Dendritic cell treated with granulocyte-macrophage colony-stimulating factor and Interleukin-4, amounts not matched to agents 40 ng/mL and 50 ng/mL, for 4 days (primary cell): ENCODE measurements around the gene IL9.
A peak's percentile ranks its signal among the peaks of the same experiment; 100 is the strongest.

Experiments
- H3K27ac Mint-ChIP-seq: one replicate; pipeline ENCODE4 v1.8.0; 2022; ENCODE audit warnings: mild to moderate bottlenecking, mixed read lengths
- H3K27me3 Mint-ChIP-seq: one replicate; pipeline ENCODE4 v1.8.0; 2022; ENCODE audit warnings: mild to moderate bottlenecking, mixed read lengths
- H3K36me3 Mint-ChIP-seq: one replicate; pipeline ENCODE4 v1.8.0; 2022; ENCODE audit warnings: low read depth, mixed read lengths
- H3K4me1 Mint-ChIP-seq: one replicate; pipeline ENCODE4 v1.8.0; 2022; ENCODE audit warnings: low read depth, mixed read lengths
- H3K4me3 Mint-ChIP-seq: one replicate; pipeline ENCODE4 v1.8.0; 2022; ENCODE audit warnings: mild to moderate bottlenecking, moderate library complexity, mixed read lengths
- H3K9me3 Mint-ChIP-seq: one replicate; pipeline ENCODE4 v1.8.0; 2022; ENCODE audit warnings: mixed read lengths
- intact Hi-C: fragments of 100-400 bp; cut with micrococcal nuclease; formaldehyde crosslinking; loops from one replicate; pipeline ENCODE4 v1.15.0; 2022

The IL9 gene

GRCh38 chr5:135895474-135896006 is at the start of gene IL9:
Gene IL9, minus strand, starts transcription at chr5:135895841. Its CDS starts 25 bp downstream, at chr5:135895816.
- H3K9me3 Mint-ChIP-seq = no peaks in the 10 kb centered on the region
- peaks cover 10% of the 10 kb centered on the region for H3K36me3 Mint-ChIP-seq
- no peaks in the 10 kb centered on the region for H3K4me1 Mint-ChIP-seq
- H3K4me3 Mint-ChIP-seq = no peak within 1 kb of the TSS
- intact Hi-C loops = no loop called here
- H3K27ac Mint-ChIP-seq = peak within 1 kb of the TSS; percentile 1
- peaks cover 49% of the 10 kb centered on the region for H3K27me3 Mint-ChIP-seq

- no peak overlapping the region for H3K27ac Mint-ChIP-seq
- no peaks in the 10 kb centered on the region for H3K9me3 Mint-ChIP-seq
- intact Hi-C loops = loop anchor here (1.0 to 5.0 kb wide), 3 partner anchors 117 to 227 kb away; no protein-coding TSS in a partner anchor
- peaks cover 7% of the 10 kb centered on the region for H3K4me1 Mint-ChIP-seq
- peaks cover 27% of the 10 kb centered on the region for H3K27me3 Mint-ChIP-seq
- H3K4me3 Mint-ChIP-seq = no peak overlapping the region
- H3K36me3 Mint-ChIP-seq = no peaks in the 10 kb centered on the region
These were observed 49.4 kb upstream of the IL9 start for GRCh38 chr5:135944967-135945560.

GRCh38 chr5:135944564-135944963 is 48.9 kb upstream of the IL9 start:
- H3K36me3 Mint-ChIP-seq = no peaks in the 10 kb centered on the region
- peaks cover 29% of the 10 kb centered on the region for H3K27me3 Mint-ChIP-seq
- H3K9me3 Mint-ChIP-seq = no peaks in the 10 kb centered on the region
- peaks cover 7% of the 10 kb centered on the region for H3K4me1 Mint-ChIP-seq
- intact Hi-C loops = loop anchor here (5.0 kb wide), 1 partner anchor 228 kb away; no protein-coding TSS in a partner anchor
- no peak overlapping the region for H3K4me3 Mint-ChIP-seq
- H3K27ac Mint-ChIP-seq = no peak overlapping the region

GRCh38 chr5:135942202-135942771 is 46.6 kb upstream of the IL9 start:
- peaks cover 7% of the 10 kb centered on the region for H3K4me1 Mint-ChIP-seq
- H3K27ac Mint-ChIP-seq = no peak overlapping the region
- intact Hi-C loops = loop anchor here (5.0 kb wide), 1 partner anchor 230 kb away; no protein-coding TSS in a partner anchor
- no peak overlapping the region for H3K4me3 Mint-ChIP-seq
- no peaks in the 10 kb centered on the region for H3K36me3 Mint-ChIP-seq
- peaks cover 30% of the 10 kb centered on the region for H3K27me3 Mint-ChIP-seq
- H3K9me3 Mint-ChIP-seq = no peaks in the 10 kb centered on the region

GRCh38 chr5:135941711-135942110 is 46.1 kb upstream of the IL9 start:
- H3K27me3 Mint-ChIP-seq = peaks cover 30% of the 10 kb centered on the region
- intact Hi-C loops = loop anchor here (5.0 kb wide), 1 partner anchor 231 kb away; no protein-coding TSS in a partner anchor
- H3K36me3 Mint-ChIP-seq = no peaks in the 10 kb centered on the region
- peaks cover 7% of the 10 kb centered on the region for H3K4me1 Mint-ChIP-seq
- H3K4me3 Mint-ChIP-seq = no peak overlapping the region
- H3K9me3 Mint-ChIP-seq = no peaks in the 10 kb centered on the region
- no peak overlapping the region for H3K27ac Mint-ChIP-seq

- no peaks in the 10 kb centered on the region for H3K36me3 Mint-ChIP-seq
- no peak overlapping the region for H3K27ac Mint-ChIP-seq
- peaks cover 3% of the 10 kb centered on the region for H3K4me1 Mint-ChIP-seq
- no peaks in the 10 kb centered on the region for H3K9me3 Mint-ChIP-seq
- peaks cover 43% of the 10 kb centered on the region for H3K27me3 Mint-ChIP-seq
- H3K4me3 Mint-ChIP-seq = no peak overlapping the region
- intact Hi-C loops = loop anchor here (5.0 kb wide), 1 partner anchor 45 kb away; no protein-coding TSS in a partner anchor
These were observed 41.7 kb upstream of the IL9 start for GRCh38 chr5:135937245-135937911.

- no peaks in the 10 kb centered on the region for H3K9me3 Mint-ChIP-seq
- H3K4me1 Mint-ChIP-seq = peaks cover 5% of the 10 kb centered on the region
- no peak overlapping the region for H3K27ac Mint-ChIP-seq
- H3K36me3 Mint-ChIP-seq = no peaks in the 10 kb centered on the region
- intact Hi-C loops = loop anchor here (5.0 kb wide), 1 partner anchor 43 kb away; no protein-coding TSS in a partner anchor
- H3K27me3 Mint-ChIP-seq = peaks cover 54% of the 10 kb centered on the region
- H3K4me3 Mint-ChIP-seq = no peak overlapping the region
These were observed 39.3 kb upstream of the IL9 start for GRCh38 chr5:135934939-135935338.

GRCh38 chr5:135930949-135931295 is 35.3 kb upstream of the IL9 start:
- Mint-ChIP-seq H3K27me3 (peaks cover 70% of the 10 kb centered on the region), H3K4me3 (no peak overlapping the region), H3K4me1 (peaks cover 5% of the 10 kb centered on the region), H3K36me3 (no peaks in the 10 kb centered on the region), H3K9me3 (no peaks in the 10 kb centered on the region), H3K27ac (no peak overlapping the region)
- intact Hi-C loops = no loop called here

- Mint-ChIP-seq H3K4me1 (peaks cover 5% of the 10 kb centered on the region), H3K27me3 (peaks cover 69% of the 10 kb centered on the region), H3K4me3 (peak overlapping the region; percentile 44), H3K9me3 (no peaks in the 10 kb centered on the region), H3K36me3 (no peaks in the 10 kb centered on the region), H3K27ac (no peak overlapping the region)
- intact Hi-C loops = no loop called here
These were observed 34.6 kb upstream of the IL9 start for GRCh38 chr5:135930029-135930948.

GRCh38 chr5:135921388-135921787 is 25.7 kb upstream of the IL9 start:
- Mint-ChIP-seq H3K4me1 (no peaks in the 10 kb centered on the region), H3K27ac (no peak overlapping the region), H3K9me3 (no peaks in the 10 kb centered on the region), H3K36me3 (no peaks in the 10 kb centered on the region), H3K27me3 (peaks cover 53% of the 10 kb centered on the region), H3K4me3 (no peak overlapping the region)
- intact Hi-C loops = no loop called here

- H3K36me3 Mint-ChIP-seq = no peaks in the 10 kb centered on the region
- H3K27me3 Mint-ChIP-seq = peaks cover 46% of the 10 kb centered on the region
- H3K9me3 Mint-ChIP-seq = no peaks in the 10 kb centered on the region
These were observed 24.6 kb upstream of the IL9 start for GRCh38 chr5:135920199-135920598.

GRCh38 chr5:135916638-135917263 is 21.1 kb upstream of the IL9 start:
- H3K36me3 Mint-ChIP-seq = no peaks in the 10 kb centered on the region
- no peak overlapping the region for H3K27ac Mint-ChIP-seq
- H3K27me3 Mint-ChIP-seq = peaks cover 44% of the 10 kb centered on the region

More at GRCh38 chr5:135920199-135920598, 24.6 kb upstream of the IL9 start:
- no peak overlapping the region for H3K4me3 Mint-ChIP-seq
- no peaks in the 10 kb centered on the region for H3K4me1 Mint-ChIP-seq
- H3K27ac Mint-ChIP-seq = no peak overlapping the region
- intact Hi-C loops = no loop called here

GRCh38 chr5:135915466-135916001 is 19.9 kb upstream of the IL9 start:
- no peak overlapping the region for H3K4me3 Mint-ChIP-seq
- no peaks in the 10 kb centered on the region for H3K9me3 Mint-ChIP-seq
- H3K27ac Mint-ChIP-seq = no peak overlapping the region
- no peaks in the 10 kb centered on the region for H3K4me1 Mint-ChIP-seq
- intact Hi-C loops = no loop called here
- no peaks in the 10 kb centered on the region for H3K36me3 Mint-ChIP-seq
- H3K27me3 Mint-ChIP-seq = peaks cover 53% of the 10 kb centered on the region

More at GRCh38 chr5:135916638-135917263, 21.1 kb upstream of the IL9 start:
- no peaks in the 10 kb centered on the region for H3K4me1 Mint-ChIP-seq
- no peak overlapping the region for H3K4me3 Mint-ChIP-seq
- intact Hi-C loops = no loop called here
- H3K9me3 Mint-ChIP-seq = no peaks in the 10 kb centered on the region
